ENCODE data around the gene ARRB2.

The ARRB2 gene

DNA sequence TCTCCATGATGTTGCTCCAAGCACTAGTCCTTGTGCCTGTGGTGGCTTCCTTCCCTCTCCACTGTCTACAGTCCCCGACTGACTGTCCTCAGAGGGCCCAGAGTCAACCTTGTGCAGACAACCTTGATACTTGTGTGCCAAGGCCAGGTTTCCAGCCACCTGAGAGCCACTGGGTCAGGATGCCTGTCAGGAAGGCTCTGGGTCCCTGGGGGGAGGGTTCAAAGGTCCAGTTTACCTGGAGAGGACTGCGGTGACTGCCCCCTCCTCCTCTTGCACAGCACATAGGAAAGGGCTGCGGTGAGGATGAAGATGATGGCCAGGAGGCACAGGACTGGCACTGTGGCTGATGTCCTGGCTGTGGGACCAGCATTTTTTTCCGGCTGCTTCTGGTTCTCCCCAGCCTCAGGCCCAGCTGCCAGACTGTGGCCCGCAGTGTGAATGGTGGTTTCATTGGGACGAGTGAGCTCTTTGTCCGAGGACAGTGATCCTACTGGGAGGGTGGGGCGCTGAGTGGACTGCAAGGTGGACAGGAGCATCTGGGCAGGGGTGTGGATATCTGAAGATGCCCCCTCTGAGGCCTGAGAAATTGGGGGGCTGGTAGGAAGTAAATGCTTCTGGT lies 24.5 kb downstream of the ARRB2 start:
- DNase-seq = no peak

DNA sequence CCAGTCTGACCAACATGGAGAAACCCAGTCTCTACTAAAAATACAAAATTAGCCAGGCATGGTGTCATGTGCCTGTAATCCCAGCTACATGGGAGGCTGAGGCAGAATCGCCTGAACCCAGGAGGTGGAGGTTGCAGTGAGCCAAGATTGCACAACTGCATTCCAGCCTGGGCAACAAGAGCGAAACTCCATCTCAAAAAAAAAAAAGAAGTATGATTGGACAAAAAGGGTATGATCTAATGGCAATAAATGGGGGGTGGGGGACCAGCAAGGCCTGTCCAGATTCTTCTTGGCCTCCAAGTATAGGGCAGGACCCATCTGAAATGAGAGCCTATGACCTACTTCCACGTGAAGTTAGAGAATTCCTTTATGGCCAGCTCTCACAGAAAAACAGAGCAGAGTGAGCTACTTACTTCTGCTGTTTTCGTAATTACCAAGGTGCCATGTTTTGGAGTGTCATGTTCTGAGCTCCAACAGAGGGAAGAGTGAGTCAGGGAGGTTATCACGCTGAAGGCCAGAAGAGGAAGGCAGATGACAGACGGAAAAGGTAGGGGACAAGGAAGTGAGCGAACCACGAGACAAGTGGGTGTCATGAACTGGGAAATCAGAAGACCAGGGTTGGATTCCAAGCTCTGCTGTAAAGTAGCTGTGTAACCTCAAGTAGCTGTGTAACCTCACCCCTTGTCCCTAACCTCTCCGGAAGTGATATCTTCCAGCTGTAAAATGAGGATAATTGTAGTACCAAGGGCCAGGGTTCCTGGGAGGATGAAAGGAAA lies 25.6 kb downstream of the ARRB2 start:
- no peak for DNase-seq

DNA sequence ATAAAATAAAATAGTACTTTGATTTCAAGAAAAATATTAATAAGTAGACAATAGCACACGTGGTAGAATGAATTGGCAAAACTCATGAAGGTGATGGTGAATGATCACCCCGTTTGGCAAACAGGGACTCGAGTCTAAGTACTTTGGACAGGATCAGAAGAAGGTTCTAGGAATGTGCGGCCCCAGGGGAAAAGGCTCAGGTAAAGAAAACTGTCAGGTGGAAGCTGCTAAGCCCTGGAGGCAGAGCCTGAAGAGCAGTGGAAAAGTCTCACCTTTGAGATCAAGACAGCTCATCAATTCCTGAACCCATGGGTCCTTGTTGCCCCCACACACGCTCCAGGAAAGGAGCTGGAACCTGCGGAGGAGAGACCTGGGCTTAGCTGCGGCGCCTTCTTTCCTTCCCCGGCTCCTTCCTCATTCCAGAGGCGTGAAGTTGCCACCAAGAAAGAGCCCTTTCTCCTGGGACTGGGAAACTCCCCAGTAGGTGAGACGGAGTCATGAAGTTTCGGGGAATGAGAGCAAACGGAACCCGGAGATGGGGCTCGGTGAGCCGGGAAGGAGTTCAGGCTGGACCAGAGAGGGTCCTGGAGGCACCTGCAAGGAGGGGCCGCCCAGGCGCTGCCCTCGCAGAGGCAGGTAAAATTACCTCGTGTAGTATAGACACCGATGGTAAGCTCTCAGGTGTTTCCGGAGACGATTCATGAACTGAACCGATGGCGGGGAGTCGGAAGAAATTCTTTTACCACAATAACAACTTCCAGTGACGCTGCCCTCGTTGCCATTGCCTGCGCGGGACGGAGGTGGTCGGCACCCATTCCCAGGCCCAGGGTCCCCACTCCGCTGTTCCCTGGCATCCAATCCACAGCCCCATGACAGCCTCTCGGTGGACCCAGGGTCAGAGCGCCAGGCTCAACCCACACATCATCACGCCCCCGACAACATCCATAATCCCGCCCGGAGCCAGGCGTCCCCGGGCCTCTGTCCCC lies 28.0 kb downstream of the ARRB2 start:
- DNase-seq = no peak

- DNase-seq = no peak
Measured at GRCh38 chr17:4739122-4740024, 28.9 kb downstream of the ARRB2 start, which contains the start of the genes CXCL16 and ZMYND15. CXCL16 (minus strand) TSS chr17:4739928; CDS start chr17:4739339, 589 bp downstream. ZMYND15 (plus strand) TSS chr17:4739833; CDS start chr17:4740549, 716 bp downstream.

GRCh38 chr17:4740025-4740351 lies 29.6 kb downstream of the ARRB2 start:
- no peak for DNase-seq

DNA sequence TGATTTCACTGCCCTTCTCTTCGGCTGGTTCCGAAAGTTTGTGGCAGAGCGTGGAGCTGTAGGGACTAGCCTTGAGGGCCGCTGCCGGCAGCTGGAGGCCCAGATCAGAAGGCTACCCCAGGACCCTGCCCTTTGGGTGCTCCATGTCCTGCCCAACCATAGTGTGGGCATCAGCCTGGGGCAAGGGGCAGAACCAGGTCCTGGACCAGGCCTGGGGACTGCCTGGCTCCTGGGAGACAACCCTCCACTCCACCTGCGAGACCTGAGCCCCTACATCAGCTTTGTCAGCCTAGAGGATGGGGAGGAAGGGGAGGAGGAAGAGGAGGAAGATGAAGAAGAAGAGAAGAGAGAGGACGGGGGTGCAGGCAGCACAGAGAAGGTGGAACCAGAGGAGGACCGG lies 30.2 kb downstream of the ARRB2 start:
- no peak for DNase-seq

GRCh38 chr17:4741544-4741943 lies 31.1 kb downstream of the ARRB2 start:
- DNase-seq = no peak

DNA sequence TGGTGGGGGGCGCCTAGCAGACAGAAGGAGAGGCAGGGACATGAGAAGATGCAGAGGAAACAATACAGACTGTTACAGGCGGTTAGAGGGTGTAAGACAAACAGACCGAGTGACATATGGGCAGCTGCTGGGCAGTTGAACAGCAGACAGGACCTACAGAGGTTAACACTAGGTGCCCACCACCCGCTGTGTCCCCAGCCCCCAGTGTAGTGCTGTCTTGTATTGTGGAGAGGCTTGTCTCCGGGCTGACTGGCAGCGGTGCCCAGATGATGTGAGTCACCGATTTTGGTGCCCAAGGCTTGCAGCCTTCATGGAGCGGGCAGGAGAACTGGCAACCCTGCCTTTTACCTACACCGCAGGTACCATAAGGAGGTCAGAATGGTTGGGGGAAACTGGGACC lies 31.7 kb downstream of the ARRB2 start:
- DNase-seq = no peak

GRCh38 chr17:4742629-4743028 lies 32.2 kb downstream of the ARRB2 start:
- DNase-seq = no peak

- DNase-seq = no peak
Measured at GRCh38 chr17:4743216-4743615, 32.8 kb downstream of the ARRB2 start.

- DNase-seq = no peak
Measured at GRCh38 chr17:4743898-4744297, 33.5 kb downstream of the ARRB2 start.

DNA sequence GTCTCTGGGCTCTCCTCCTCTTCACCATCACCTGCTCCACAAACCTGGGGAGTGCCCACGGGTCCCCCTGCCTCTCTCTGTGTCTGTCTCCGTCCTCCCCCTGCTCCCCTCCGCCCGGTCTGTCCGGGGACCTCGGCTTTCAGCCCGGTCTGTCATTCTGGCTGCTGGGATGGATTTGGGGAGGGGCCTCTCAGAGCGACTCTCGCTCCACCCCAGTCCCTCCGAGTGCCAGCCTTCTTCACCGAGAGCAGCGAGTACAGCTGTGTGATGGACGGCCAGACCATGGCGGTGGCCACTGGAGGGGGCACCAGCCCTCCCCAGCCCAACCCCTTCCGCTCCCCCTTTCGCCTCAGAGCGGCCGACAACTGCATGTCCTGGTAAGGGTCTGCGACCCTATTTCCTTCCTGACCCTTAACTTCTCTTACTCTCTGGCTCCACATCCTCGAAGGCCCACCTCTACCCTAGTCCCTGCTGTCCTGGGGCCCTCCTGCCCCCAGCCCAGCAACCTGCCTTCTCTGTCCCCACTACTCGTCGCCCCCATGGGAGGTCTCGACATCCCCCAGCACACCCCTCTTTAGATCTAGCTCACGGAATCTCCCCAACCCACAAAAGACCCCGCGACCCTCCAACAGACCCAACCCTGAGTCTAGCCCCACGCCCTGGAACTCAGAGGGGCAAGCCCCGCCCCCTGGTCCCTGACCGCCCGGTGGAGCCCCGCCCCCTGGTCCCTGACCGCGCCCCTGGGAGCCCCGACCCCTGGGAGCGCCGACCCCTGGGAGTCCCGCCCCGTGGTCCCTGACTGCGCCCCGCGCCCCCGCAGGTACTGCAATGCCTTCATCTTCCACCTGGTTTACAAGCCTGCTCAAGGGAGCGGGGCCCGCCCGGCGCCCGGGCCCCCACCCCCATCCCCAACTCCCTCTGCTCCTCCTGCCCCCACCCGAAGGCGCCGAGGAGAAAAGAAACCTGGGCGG lies 34.9 kb downstream of the ARRB2 start:
- no peak for DNase-seq

DNA sequence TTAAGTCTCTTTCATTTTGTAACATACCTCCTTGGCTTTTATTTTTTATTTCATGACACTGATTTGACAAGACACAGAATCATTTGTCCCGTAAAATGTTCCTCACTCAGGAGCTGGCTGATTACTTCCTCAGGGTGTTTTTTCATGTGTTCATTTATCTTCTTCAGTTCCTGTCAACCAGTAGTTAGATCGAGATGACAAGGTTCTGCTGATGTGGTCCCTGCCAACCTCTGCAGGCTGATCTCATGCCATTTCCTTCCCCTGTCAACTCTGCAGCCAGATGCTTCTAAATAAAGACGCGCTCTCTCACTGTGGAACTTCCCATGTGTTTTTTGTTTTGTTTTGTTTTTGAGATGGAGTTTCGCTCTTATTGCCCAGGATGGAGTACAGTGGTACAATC lies 37.4 kb downstream of the ARRB2 start:
- no peak for DNase-seq

GRCh38 chr17:4748686-4749085 lies 38.3 kb downstream of the ARRB2 start:
- DNase-seq = no peak

- no peak for DNase-seq
Measured at GRCh38 chr17:4750606-4751005, 40.2 kb downstream of the ARRB2 start.

DNA sequence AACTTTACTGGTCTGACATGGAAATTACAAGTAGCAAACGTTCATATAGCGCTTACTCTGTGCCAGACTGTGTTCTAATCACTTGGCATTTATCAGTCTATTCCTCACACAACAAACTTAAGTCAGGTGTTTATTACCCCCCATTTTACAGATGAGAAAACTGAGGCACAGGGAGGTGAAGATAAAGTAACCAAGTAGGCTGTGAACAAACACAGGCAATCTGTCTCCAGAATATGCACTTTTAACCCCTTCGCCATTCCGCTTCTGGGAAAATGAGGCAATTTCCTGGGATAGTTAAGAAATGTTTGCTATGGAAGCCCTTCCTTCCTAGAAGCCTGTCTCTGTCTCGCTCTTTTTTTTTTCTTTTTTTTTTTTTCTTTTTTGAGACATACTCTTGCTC lies 41.5 kb downstream of the ARRB2 start:
- DNase-seq = no peak

DNA sequence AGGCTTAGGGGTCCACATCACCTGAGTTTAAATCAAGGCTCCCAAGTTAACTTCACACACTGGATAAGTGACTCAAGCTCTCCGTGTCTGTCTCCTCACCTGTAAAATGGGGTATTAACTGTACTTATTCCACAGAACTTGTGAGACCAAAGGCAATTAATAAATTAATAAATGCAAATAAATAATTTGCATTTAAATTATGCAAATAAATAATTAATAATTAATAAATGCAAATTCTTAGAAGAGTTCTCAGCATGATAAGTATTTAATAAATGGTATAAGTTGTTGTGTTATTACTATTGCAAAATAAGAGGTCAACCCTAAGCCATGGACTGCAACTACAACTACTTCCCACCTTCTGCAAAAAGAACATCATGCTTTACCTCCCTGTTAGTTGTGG lies 43.0 kb downstream of the ARRB2 start:
- no peak for DNase-seq

DNA sequence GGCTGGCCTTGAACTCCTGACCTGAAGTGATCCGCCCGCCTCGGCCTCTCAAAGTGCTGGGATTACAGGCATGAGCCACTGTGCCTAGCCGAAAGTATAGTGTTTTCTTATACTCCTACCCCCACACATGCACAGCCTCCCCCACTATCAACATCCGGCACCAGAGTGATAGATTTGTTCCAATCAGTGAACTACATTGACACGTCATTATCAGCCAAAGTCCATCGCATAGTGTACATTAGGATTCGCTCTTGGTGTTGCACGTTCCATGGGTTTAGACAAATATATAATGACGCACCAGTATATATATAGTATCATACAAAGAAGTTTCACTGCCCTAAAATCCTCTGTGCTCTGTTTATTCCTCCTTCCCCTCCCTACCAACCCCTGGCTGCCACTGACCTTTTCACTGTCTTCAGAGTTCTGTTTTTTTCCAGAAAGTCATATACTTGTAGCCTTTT lies 49.4 kb downstream of the ARRB2 start:
- no peak for DNase-seq

DNA sequence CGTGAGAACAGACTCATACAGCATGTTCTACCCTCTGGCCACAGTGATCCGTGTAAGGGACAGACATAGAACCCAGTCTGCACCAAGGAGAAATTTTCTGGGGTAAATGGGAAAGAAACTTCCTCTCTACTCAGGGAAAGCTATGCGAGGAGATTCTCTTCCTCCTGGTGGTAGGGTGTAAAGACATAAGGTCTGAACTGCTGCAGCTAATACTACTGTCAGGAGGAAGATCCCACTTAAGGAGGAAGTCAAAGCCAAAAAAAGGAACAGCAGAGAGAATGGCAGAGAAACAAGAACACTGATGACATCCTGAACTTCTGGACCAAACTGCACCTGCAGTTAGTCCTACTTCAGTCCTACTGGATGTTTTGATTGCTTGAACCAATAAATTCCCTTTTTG lies 54.2 kb downstream of the ARRB2 start:
- DNase-seq = no peak

DNA sequence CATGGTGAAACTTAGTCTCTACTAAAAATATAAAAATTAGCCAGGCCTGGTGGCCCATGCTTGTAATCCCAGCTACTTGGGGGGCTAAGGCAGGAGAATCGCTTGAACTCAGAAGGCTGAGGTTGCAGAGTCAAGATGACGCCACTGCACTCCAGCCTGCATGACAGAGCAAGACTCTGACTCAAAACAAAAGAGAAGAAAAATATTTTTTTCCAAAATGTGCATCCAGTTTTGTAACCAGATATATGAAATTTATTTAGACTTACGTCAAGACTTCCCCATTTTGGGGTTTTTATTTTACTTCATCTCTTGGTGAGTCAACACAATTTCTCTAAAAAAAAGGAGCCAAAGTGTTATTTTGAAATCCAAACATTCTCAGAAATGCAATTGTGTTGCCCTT lies 55.8 kb downstream of the ARRB2 start:
- no peak for DNase-seq

DNA sequence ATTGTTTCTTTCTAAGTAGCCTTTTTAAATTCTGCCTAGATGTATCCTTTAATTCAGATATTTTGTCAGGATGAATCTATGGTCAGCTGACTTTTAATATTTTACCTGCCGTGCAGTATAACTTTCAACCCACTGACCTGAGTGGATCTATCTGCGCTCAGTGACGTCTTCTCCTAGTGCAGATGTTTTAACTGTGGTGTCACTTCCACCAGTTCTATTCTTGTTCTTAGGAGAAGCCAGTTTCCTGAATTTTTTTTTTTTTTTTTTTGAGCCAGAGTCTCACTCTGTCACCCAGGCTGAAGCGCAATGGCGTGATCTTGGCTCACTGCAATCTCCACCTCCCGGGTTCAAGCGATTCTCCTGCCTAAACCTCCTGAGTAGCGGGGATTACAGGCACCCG lies 56.3 kb downstream of the ARRB2 start:
- no peak for DNase-seq
